ENCODE results near the gene INO80.

GRCh38 chr15:41072013-41072412 is 44.1 kb downstream of the INO80 start:
- TF ChIP-seq POLR2AphosphoS5 (IDR thresholded peaks at IDR 0.05; ENCODE audit: low read depth, low read length) (no peak), REST (IDR thresholded peaks at IDR 0.05; ENCODE audit: insufficient read depth in 1 of 2, low read depth in 2 of 2, low read length in 2 of 2) (no peak), TAF1 (IDR thresholded peaks at IDR 0.05; ENCODE audit: borderline replicate concordance, insufficient read depth, low read length) (no peak), SIN3A (IDR thresholded peaks at IDR 0.05; ENCODE audit: borderline replicate concordance, insufficient read depth, low read length) (no peak), FOXP2 (optimal IDR thresholded peaks at IDR 0.05; ENCODE audit: borderline replicate concordance, extremely low read depth, extremely low read length, insufficient read depth) (no peak)

Data from PFSK-1 (cell line).